BLaER1 (cell line): ENCODE data around the gene UNC119.

ENCODE experiments used
- H3K27ac ChIP-seq: shearing (Covaris generic); formaldehyde crosslinking; 2 replicates; pipeline ENCODE4 v1.8.1; 2022
- H3K27me3 ChIP-seq: shearing (Covaris generic); formaldehyde crosslinking; 2 replicates; pipeline ENCODE4 v1.8.1; 2022
- H3K36me3 ChIP-seq: shearing (Covaris generic); formaldehyde crosslinking; 2 replicates; pipeline ENCODE4 v1.8.1; 2022
- H3K4me1 ChIP-seq: shearing (Covaris generic); formaldehyde crosslinking; 2 replicates; pipeline ENCODE4 v1.8.1; 2022
- H3K4me2 ChIP-seq: shearing (Covaris generic); formaldehyde crosslinking; 2 replicates; pipeline ENCODE4 v1.8.1; 2022
- H3K4me3 ChIP-seq: shearing (Covaris generic); formaldehyde crosslinking; 2 replicates; pipeline ENCODE4 v1.8.1; 2022
- H3K9ac ChIP-seq: shearing (Covaris generic); formaldehyde crosslinking; 2 replicates; pipeline ENCODE4 v1.8.1; 2022
- H3K9me3 ChIP-seq: shearing (Covaris generic); formaldehyde crosslinking; 2 replicates; pipeline ENCODE4 v1.8.1; 2022
- H4K20me1 ChIP-seq: shearing (Covaris generic); formaldehyde crosslinking; 2 replicates; pipeline ENCODE4 v1.8.1; 2022
- Cebpa-rat ChIP-seq: shearing (Covaris generic); IDR thresholded peaks from 2 replicates; pipeline ENCODE4 v1.8.1; 2022

UNC119 gene

DNA sequence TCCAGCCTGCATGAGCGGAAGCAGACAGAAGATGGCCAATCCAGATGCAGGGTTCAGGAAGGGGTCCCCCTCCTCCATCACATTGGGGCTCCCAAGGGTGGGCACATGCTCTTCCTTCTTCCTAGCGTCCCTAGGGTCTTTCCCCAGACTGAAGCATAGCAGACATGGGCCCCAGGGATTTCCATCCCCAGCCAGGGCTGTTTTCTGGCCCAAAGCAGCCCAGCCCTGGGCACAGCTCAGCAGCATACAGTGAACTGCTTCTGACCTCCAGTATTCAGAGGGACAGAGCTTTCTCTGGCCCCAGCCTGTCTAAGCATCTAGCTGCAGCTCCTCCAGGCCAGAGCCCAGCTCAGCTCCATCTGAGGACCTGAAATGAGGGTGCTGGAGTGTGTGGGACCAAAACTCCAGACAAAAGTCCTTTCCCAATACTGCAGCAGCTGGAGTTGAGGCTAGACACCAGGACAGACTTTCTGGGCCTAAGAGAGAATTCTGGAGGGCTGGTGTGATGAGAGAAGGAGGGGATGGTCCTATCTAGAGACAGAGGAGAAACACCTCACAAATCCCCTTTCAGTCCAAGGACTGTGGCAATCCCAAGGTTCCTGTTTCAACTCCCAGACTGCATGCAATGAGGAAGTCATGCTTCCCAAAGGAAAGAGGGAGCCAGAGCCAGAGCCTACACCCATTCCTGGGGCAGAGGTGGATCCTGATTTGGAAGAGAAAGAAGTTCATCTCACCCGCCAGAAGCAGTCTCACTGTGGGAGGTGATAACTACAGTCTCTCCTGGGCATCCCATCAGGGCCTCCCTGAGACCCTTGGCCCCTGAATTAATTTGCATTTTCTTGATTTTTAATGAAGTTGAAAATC is 50.8 kb downstream of the UNC119 start:
- peak overlapping the region; percentile 80 for H3K4me2 ChIP-seq
- no peaks in the 10 kb centered on the region for H3K27me3 ChIP-seq
- no peak overlapping the region for H3K4me3 ChIP-seq

DNA sequence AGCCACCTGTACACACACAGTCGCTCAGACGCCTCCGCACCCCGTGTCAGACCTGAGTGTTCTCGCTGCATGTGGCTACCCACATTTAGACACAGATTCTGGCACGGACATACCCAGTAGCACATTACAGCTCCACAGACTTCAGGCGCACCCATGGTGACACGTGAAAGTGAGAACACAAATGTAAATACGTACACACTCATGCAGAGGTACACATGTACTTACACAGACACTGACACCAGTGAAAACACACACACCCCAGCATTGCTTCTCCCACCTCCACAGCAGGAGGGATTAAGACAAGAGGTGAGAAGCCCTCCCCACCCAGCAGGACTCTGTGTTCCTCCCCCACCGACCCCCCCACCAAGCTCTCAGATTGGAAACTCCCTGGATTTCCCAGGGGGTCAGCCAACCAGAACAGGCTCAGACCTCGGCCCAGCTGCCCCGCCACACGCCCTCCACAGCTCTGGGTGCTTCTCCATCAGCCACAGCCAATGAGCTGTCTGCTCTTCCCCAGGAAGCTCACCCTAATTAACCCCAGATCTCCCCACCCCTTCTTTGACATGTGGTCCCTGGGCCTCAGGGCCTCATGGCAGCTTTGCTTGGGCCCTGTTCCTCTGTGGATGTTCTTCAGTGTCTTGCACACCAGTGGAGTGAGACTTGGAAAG is 51.6 kb downstream of the UNC119 start:
- no peak for TF ChIP-seq Cebpa-rat
- Histone ChIP-seq H3K4me3 (no peak overlapping the region), H3K9me3 (no peaks in the 10 kb centered on the region), H3K9ac (peak overlapping the region; percentile 49), H3K27me3 (no peaks in the 10 kb centered on the region), H3K4me1 (peaks cover 75% of the 10 kb centered on the region), H4K20me1 (no peaks in the 10 kb centered on the region), H3K27ac (peak overlapping the region; percentile 80), H3K36me3 (no peaks in the 10 kb centered on the region), H3K4me2 (peak overlapping the region; percentile 80)

More for the DNA sequence above, 50.8 kb downstream of the UNC119 start:
- H3K9me3 ChIP-seq: no peaks in the 10 kb centered on the region
- no peak for TF ChIP-seq Cebpa-rat
- H3K27ac ChIP-seq: peak overlapping the region; percentile 80
- H3K4me1 ChIP-seq: peaks cover 68% of the 10 kb centered on the region
- no peaks in the 10 kb centered on the region for H3K36me3 ChIP-seq
- peak overlapping the region; percentile 49 for H3K9ac ChIP-seq
- no peaks in the 10 kb centered on the region for H4K20me1 ChIP-seq

DNA sequence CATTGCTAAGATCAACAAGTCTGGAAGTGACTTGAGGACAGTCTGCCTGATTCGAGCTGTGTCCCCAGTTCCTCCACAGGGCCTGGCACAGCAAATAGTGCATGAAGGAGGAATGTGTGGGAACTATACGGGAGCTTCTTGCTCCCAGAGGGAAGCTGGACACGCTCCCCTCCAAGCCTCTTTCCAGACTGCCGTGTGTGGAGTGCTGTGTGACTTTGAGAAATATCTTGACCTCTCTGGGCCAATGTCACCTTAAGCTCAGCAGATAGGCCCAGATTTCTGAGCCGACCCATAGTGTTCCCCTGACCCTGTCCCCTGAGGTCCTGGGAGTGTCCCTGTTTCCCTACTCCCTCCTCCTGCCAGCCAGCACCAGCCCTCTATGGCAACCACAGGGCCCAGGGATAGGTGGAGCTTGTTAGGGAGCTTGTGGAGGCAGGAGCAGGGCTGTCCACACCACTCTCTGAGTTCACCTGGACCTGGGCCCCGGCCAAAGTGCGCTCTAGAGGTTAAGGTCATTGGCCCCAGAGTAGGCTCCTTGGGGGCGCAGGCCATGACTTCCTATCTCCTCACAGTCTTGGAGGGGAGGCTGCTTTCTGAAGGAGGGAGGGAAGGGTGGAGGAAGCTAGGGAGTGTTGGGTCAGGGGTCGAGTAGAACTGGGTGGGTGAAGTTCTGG is 52.6 kb downstream of the UNC119 start:
- no peak for TF ChIP-seq Cebpa-rat
- Histone ChIP-seq H3K27ac (peak overlapping the region; percentile 80; the same call in 1 of the 2 replicates), H3K27me3 (no peaks in the 10 kb centered on the region), H3K9me3 (no peaks in the 10 kb centered on the region), H3K4me3 (no peak overlapping the region), H3K4me1 (peaks cover 77% of the 10 kb centered on the region), H3K4me2 (peak overlapping the region; percentile 80), H3K36me3 (no peaks in the 10 kb centered on the region), H4K20me1 (no peaks in the 10 kb centered on the region), H3K9ac (no peak overlapping the region)

DNA sequence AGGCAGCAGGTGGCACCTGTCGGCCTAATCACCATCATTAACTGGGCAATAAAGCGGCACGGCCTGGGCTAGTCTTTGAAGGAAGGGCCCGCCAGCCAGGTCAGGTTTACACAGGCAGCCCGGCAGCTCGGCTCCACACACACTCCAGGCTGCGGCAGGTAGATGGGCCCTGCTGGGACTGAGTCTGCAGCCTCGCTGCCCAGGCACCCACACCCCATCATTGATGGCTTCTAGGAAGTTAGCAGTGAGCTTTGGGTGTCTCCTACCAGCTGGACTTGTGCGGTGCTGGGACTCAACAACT is 53.1 kb downstream of the UNC119 start:
- no peak for TF ChIP-seq Cebpa-rat
- H3K27ac ChIP-seq: peak overlapping the region; percentile 18; the same call in 1 of the 2 replicates
- no peak overlapping the region for H3K4me3 ChIP-seq
- H3K9ac ChIP-seq: peak overlapping the region; percentile 35; the same call in 1 of the 2 replicates
- H3K9me3 ChIP-seq: no peaks in the 10 kb centered on the region
- peaks cover 82% of the 10 kb centered on the region for H3K4me1 ChIP-seq
- H3K36me3 ChIP-seq: no peaks in the 10 kb centered on the region
- H3K27me3 ChIP-seq: no peaks in the 10 kb centered on the region
- H3K4me2 ChIP-seq: peak overlapping the region; percentile 80
- no peaks in the 10 kb centered on the region for H4K20me1 ChIP-seq

DNA sequence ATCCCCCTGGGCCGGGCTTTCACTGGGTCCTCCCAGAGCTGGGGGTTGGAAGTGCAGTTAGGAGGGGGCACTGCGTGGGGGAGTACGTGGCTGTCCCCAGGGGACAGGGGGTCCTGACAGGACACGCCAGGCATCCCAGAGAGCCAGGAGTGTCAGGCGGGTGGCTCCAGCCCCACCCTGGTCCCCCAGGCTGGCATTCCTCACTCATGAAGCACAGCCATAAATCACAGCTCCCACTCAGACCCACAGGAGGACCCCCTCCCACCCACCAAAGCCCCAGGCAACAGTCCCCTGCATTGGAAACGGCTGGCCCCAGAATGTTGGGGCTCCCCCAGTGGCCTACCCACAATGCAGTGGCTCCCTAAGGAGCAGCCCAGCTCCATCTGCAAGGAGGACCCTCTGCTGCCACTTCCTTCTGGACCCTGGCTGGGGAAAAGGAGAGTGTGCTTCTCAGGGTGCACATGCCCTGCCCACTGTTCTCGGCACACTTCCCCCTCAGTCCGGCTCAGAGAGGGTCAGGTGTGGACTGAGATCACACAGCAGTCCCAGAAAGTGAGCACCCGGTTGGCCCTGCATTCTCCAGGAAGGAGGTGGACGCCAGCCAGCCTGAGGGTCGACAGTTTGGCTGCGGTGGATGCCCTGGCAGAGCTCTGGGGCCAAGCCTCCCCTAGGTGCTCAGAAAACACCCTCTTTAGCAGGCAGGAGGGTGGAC is 53.6 kb downstream of the UNC119 start:
- Histone ChIP-seq H3K36me3 (no peaks in the 10 kb centered on the region), H3K27me3 (no peaks in the 10 kb centered on the region), H3K4me1 (peaks cover 87% of the 10 kb centered on the region), H3K9ac (peak overlapping the region; percentile 35; the same call in 1 of the 2 replicates), H4K20me1 (no peaks in the 10 kb centered on the region), H3K9me3 (no peaks in the 10 kb centered on the region), H3K4me3 (peak overlapping the region; percentile 19; the same call in 1 of the 2 replicates), H3K27ac (peak overlapping the region; percentile 18; the same call in 1 of the 2 replicates), H3K4me2 (peak overlapping the region; percentile 80)
- no peak for TF ChIP-seq Cebpa-rat

DNA sequence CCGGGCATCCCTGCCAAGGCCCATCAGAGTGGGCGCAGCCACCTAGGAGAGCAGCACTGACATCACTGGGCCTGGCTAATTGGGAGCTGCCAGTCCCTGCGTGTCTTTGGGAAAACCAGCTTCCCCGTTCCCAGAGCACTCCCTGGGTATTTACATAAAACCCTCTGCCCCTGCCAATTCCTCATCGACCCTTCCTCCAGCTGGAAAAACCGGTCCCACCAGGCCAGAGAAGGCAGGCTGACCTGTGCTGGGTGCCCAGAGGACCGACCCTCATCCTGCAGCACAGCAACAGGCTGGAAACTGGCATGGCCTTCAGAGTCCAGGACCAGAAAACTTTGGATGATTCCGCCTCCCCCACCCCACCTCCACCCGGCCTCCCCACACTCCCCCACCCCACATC is 54.5 kb downstream of the UNC119 start:
- Histone ChIP-seq H3K4me3 (no peak overlapping the region), H3K27ac (peak overlapping the region; percentile 10; the same call in 1 of the 2 replicates), H3K36me3 (no peaks in the 10 kb centered on the region), H3K9ac (no peak overlapping the region), H4K20me1 (no peaks in the 10 kb centered on the region), H3K4me1 (peaks cover 96% of the 10 kb centered on the region), H3K9me3 (no peaks in the 10 kb centered on the region), H3K4me2 (peak overlapping the region; percentile 80), H3K27me3 (no peaks in the 10 kb centered on the region)
- TF ChIP-seq Cebpa-rat: no peak
